ENCODE measurements around the gene NECAB2. TPM values are rescaled to one million over a fixed set of nuclear protein-coding genes. Genes with fewer than 3 reads are reported as not detected.

The NECAB2 gene
- total RNA-seq = under 0.01 TPM in 1 of 2 replicates, not detected in the other

DNA sequence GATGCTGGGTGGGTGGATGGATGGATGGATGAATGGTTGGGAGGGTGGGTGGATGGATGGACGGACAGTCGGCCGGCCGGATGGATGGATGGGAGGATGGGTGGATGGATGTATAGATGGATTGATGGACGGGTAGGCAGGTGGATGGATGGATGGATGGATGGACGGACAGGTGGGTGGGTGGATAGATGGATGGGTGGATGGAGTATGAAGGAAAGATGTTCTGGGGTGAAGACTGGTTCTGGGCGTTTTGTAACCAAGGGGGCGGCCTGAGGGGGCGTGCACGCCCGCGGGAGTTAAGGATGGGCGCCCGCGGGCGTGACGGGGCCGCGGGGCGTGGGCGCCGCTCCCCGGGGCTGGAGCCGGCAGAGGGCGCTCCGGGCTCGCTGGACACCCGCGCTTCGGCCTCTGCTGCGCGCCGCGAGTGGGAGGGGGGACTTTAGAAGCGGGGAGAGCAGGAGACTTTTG is at the start of gene NECAB2:
Gene NECAB2, plus strand, starts transcription at position 407 of the 468 bp plus-strand sequence. CDS start 405 bp downstream, outside the sequence.

DNA sequence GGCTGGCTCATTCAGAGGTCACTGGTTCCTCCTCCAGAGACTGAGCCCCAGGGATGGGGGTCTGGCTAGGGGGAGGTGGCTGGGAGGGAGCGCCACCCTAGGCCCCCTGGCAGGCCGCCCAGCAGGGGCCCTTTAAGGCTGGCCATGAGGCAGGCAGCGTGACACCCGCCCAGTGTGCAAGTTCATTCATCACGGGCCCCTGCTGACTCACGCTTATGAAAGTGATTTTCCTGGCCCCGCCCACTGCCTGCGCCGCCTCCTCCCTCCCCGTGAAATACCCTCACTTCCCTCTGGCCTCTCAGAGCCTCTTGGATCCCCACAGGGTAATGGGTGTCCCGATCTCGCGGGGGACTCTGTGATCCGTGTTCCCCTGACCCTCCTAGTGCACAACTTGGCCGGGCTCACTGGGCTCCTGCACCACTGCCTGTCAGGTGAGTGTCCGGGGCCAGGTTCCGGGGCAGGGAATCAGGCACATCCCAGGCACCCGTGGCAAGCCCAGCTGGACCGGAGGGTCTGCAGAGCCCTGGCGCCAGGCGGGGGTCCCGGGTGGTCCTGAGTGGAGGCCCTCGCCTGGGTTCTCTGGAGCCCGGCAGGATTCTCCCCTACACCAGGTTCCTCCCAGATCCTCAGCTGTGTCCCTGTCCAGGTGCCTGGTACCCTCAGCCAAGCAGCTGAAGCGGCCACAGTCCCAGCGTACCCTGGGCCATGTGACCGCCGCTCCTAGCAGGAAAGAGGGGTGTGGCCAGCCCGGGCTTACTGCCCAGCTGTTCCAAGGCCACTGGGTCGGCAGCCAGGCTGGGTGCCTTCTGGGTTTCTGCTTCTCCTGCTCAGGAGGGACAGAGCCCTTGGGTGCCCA is 14.9 kb upstream of the NECAB2 start, which contains the start of gene OSGIN1:
Gene OSGIN1, plus strand, starts transcription at position 301 of the 856 bp plus-strand sequence. CDS start 4,432 bp downstream, outside the sequence.

DNA sequence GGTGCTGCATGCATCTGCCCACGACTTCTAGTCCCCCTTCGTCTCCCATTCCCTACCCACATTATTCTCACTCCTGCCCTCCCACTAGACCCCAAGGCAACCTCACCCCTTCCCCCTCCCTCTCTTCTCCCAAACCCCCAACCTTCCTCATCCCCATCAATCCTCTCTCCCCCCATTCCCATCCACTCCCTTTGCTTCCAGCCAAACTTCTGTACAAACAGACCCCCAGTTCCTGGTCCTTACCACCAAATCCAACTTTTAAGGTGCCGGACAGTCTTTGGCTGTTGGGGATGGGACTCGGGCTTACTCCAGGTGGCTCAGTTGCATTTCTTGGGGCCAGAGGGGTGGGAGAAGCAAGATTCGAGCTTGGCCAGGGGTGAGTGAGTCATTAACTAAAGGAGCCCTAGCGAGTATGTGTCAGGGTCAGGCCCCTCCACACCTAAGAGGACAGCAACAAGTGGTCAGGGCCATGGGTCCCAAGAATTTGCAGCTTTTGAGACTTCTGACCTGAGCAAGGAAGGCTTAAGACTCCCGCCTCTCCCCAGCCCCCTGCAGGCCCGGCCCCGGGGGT is 74.3 kb downstream of the NECAB2 start, which contains the start of gene SLC38A8:
Gene SLC38A8, minus strand, starts transcription at position 488 of the 571 bp plus-strand sequence. CDS start 638 bp downstream, outside the sequence.

Small RNAs within 50 kb of the gene (small RNA-seq; reads per million reads assigned to genes)
- not detected for gene RNA5SP432

Other genes starting within 250 kb of the NECAB2 start
- 38.2 and 47.1 TPM in 2 replicates for gene HSBP1, start 160.3 kb upstream of the NECAB2 start, total RNA-seq
- gene MLYCD, start 69.1 kb upstream of the NECAB2 start, total RNA-seq = 2.9 and 3.3 TPM in 2 replicates
- 3.1 and 3.3 TPM in 2 replicates for gene OSGIN1, start 15.0 kb upstream of the NECAB2 start, total RNA-seq
- gene SLC38A8, start 74.6 kb downstream of the NECAB2 start, total RNA-seq = not detected in 2 replicates
- gene MBTPS1, start 148.7 kb downstream of the NECAB2 start, total RNA-seq = 63.9 and 72.1 TPM in 2 replicates
- 13.1 and 13.2 TPM in 2 replicates for gene HSDL1, start 176.9 kb downstream of the NECAB2 start, total RNA-seq
- not detected in 2 replicates for gene DNAAF1, start 177.1 kb downstream of the NECAB2 start, total RNA-seq
- 23.1 and 27.6 TPM in 2 replicates for gene TAF1C, start 218.8 kb downstream of the NECAB2 start, total RNA-seq
- gene ADAD2, start 222.9 kb downstream of the NECAB2 start, total RNA-seq = not detected in 2 replicates

Data from subcutaneous preadipocyte (primary cell).